A549 (cell line): ENCODE measurements around the gene CLCA2. TPM values are rescaled to one million over a fixed set of nuclear protein-coding genes. Genes with fewer than 3 reads are reported as not detected.
A peak's percentile ranks its signal among the peaks of the same experiment; 100 is the strongest.

Experiments
- ATAC-seq, 2 experiments: fragments of 200-7000 bp in 1 of 2; fragments of >200 bp in 1 of 2; cut with Nextera tagmentation in 1 of 2; cut with Tn5 transposase in 1 of 2; 3 replicates each; pipeline versions ENCODE4 v1.8.0 to v1.9.1; 2018 to 2020; ENCODE audit warnings: mild to moderate bottlenecking in 1 of 2, moderate library complexity in 1 of 2
- CTCF ChIA-PET: fragments of 300-600 bp; sonication (Branson Sonifier 250); formaldehyde crosslinking; extraction: SDS; loops from one replicate; lab custom pipeline; 2021; ENCODE audit warnings: antibody characterized with exemption, inconsistent platforms; lab: Yijun Ruan, JAX
- POLR2A ChIA-PET: fragments of 350-600 bp; formaldehyde crosslinking; extraction: SDS; loops from one replicate; lab custom pipeline; 2021; ENCODE audit warnings: antibody characterized with exemption, inconsistent platforms; lab: Yijun Ruan, JAX
- DNase-seq, 2 experiments: peaks; one replicate each; pipeline versions ENCODE4 v3.0.0 to v3.0.0-alpha.2; 2011 to 2016; ENCODE audit warnings: low read depth in 1 of 2, low spot score in 1 of 2
- FAIRE-seq: peaks from 2 replicates; lab custom pipeline; 2011; peaks lifted over from hg19 to GRCh38; lab: Jason Lieb, UNC
- H3K27ac ChIP-seq, 2 experiments: fragments of >200 bp; sonication (Bioruptor Twin); formaldehyde crosslinking; 3 replicates each; pipeline ENCODE4 v1.5.1; 2016 to 2017
- H3K4me1 ChIP-seq: fragments of >200 bp; sonication (Bioruptor Twin); formaldehyde crosslinking; 3 replicates; pipeline ENCODE4 v1.6.1; 2016
- H3K4me2 ChIP-seq: fragments of >200 bp; sonication (Bioruptor Twin); formaldehyde crosslinking; 3 replicates; pipeline ENCODE4 v1.6.1; 2016
- H3K4me3 ChIP-seq: fragments of >200 bp; sonication (Bioruptor Twin); formaldehyde crosslinking; 3 replicates; pipeline ENCODE4 v1.5.1; 2016
- H3K9me3 ChIP-seq: fragments of >200 bp; sonication (Bioruptor Twin); formaldehyde crosslinking; 3 replicates; pipeline ENCODE4 v1.6.1; 2016
- E2F6 ChIP-seq: IDR thresholded peaks from 2 replicates; pipeline ENCODE4 v1.6.1; 2012; ENCODE audit warnings: low read depth, borderline replicate concordance
- EHF ChIP-seq: fragments of 250-450 bp; sonication (Bioruptor Pico); IDR thresholded peaks from 2 replicates; pipeline ENCODE4 v1.5.0; 2020; ENCODE audit warnings: mild to moderate bottlenecking
- EHMT2 ChIP-seq: fragments of 200-600 bp; sonication (generic); IDR thresholded peaks from 2 replicates; pipeline ENCODE4 v1.6.1; 2016; ENCODE audit warnings: antibody characterized with exemption, low read depth, mild to moderate bottlenecking, moderate library complexity
- GATA3 ChIP-seq: IDR thresholded peaks from 2 replicates; pipeline ENCODE4 v1.6.1; 2012; ENCODE audit warnings: borderline replicate concordance
- HES2 ChIP-seq: fragments of >200 bp; sonication (Bioruptor Twin); formaldehyde crosslinking; IDR thresholded peaks from 2 replicates; pipeline ENCODE4 v1.6.1; 2016
- HOXA7 ChIP-seq: fragments of 250-450 bp; sonication (Bioruptor Pico); IDR thresholded peaks from 2 replicates; pipeline ENCODE4 v1.5.0; 2020; ENCODE audit warnings: mild to moderate bottlenecking, moderate library complexity
- HOXB13 ChIP-seq: fragments of 250-450 bp; sonication (Bioruptor Pico); IDR thresholded peaks from 2 replicates; pipeline ENCODE4 v1.5.0; 2020; ENCODE audit warnings: low read depth, mild to moderate bottlenecking, moderate library complexity
- JUN ChIP-seq, 2 experiments: fragments of >200 bp; sonication (Bioruptor Twin); formaldehyde crosslinking; IDR thresholded peaks; 2 replicates in 1 of 2; 3 replicates in 1 of 2; pipeline ENCODE4 v1.6.1; 2016 to 2017
- KDM1A ChIP-seq: fragments of 200-600 bp; sonication (generic); IDR thresholded peaks from 2 replicates; pipeline ENCODE4 v1.6.1; 2016; ENCODE audit warnings: low read depth, mild to moderate bottlenecking
- KDM5A ChIP-seq: fragments of 200-600 bp; sonication (generic); IDR thresholded peaks from 2 replicates; pipeline ENCODE4 v1.6.1; 2016; ENCODE audit warnings: antibody characterized with exemption, mild to moderate bottlenecking
- MAFK ChIP-seq: fragments of 450-650 bp; IDR thresholded peaks from 2 replicates; pipeline ENCODE4 v1.6.1; 2014; ENCODE audit not compliant: partially characterized antibody
- MAZ ChIP-seq: fragments of 150-350 bp; IDR thresholded peaks from 2 replicates; pipeline ENCODE4 v1.6.1; 2014; ENCODE audit warnings: antibody characterized with exemption, low read depth, low read length, borderline replicate concordance
- PHF8 ChIP-seq: fragments of 200-600 bp; sonication (generic); IDR thresholded peaks from 2 replicates; pipeline ENCODE4 v1.6.1; 2016; ENCODE audit warnings: low read depth, mild to moderate bottlenecking, antibody characterized with exemption, moderate library complexity, borderline replicate concordance
- RAD21 ChIP-seq, 2 experiments: fragments of >200 bp in 1 of 2; sonication (Bioruptor Twin) in 1 of 2; formaldehyde crosslinking in 1 of 2; IDR thresholded peaks in 1 of 2; conservative IDR thresholded peaks in 1 of 2; 2 replicates in 1 of 2; 3 replicates in 1 of 2; pipeline ENCODE4 v1.6.1; 2012 to 2018; ENCODE audit warnings: inconsistent platforms in 1 of 2
- RCOR1 ChIP-seq: fragments of 150-350 bp; IDR thresholded peaks from 2 replicates; pipeline ENCODE4 v1.6.1; 2014; ENCODE audit warnings: antibody characterized with exemption, low read length, low read depth
- SREBF2 ChIP-seq: fragments of 450-650 bp; IDR thresholded peaks from 2 replicates; pipeline ENCODE4 v1.6.1; 2014; ENCODE audit warnings: mild to moderate bottlenecking, moderate library complexity
- TFCP2L1 ChIP-seq: fragments of 250-450 bp; sonication (Bioruptor Pico); IDR thresholded peaks from 2 replicates; pipeline ENCODE4 v1.5.0; 2021; ENCODE audit warnings: mild to moderate bottlenecking
- TP53 ChIP-seq: fragments of 250-450 bp; sonication (Bioruptor Pico); IDR thresholded peaks from 2 replicates; pipeline ENCODE4 v1.5.0; 2021; ENCODE audit warnings: mild to moderate bottlenecking, moderate library complexity
- ZFP36 ChIP-seq: fragments of 450-650 bp; IDR thresholded peaks from 2 replicates; pipeline ENCODE4 v1.6.1; 2014; ENCODE audit warnings: borderline replicate concordance; ENCODE audit not compliant: partially characterized antibody
- WGBS: methylation state at CpG from one replicate; pipeline ENCODE4 v1.1.6; 2017; ENCODE audit errors: missing lambda C conversion rate; 5-methylcytosine and 5-hydroxymethylcytosine counted together
- polyA plus RNA-seq, 4 experiments: library from polyadenylated mRNA; depleted of rRNA in 3 of 4; stranded (reverse); fragments of >200 nt; fragmentation: RNase III in 1 of 4; extraction: RNeasy Plus Mini Kit Qiagen cat#74134 plus additional on column Dnase treatment in 1 of 4; gene quantifications; 2 replicates in 3 of 4; 3 replicates in 1 of 4; pipeline ENCODE4 v1.2.3, GENCODE V29; 2011 to 2017
- TF ChIP-seq, protein P1 (sequence below): fragments of 200-600 bp; sonication (generic); IDR thresholded peaks from 2 replicates; pipeline ENCODE4 v1.6.1; 2016; ENCODE audit warnings: antibody characterized with exemption, mild to moderate bottlenecking, moderate library complexity
- TF ChIP-seq, protein P2 (sequence below): fragments of 450-650 bp; IDR thresholded peaks from 2 replicates; pipeline ENCODE4 v1.6.1; 2014; ENCODE audit warnings: antibody characterized with exemption
- TF ChIP-seq, protein P3 (sequence below): fragments of >200 bp; sonication (Bioruptor Twin); formaldehyde crosslinking; IDR thresholded peaks from 3 replicates; pipeline ENCODE4 v1.6.1; 2016

CLCA2 gene
- polyA plus RNA-seq, 2 of the 4 experiments (the other 2 are of a cell fraction): 0.05 TPM; not detected in 1

DNA sequence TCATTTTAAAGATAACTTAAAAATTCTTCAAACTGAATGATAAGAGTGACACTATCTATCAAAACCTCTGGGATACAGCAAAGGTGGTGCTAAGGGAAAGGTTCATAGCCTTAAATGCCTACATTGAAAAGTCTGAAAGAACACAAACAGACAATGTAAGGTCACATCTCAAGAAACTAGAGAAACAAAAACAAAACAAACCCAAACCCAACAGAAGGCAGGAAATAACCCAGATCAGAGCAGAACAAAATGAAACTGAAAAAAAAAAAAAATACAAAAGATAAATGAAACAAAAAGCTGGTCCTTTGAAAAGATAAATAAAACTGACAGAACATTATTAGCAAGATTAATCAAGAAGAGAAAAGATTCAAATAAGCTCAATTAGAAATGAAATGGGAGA, 34.7 kb upstream of the CLCA2 start:
- Histone ChIP-seq H3K4me1 (peaks cover 13% of the 10 kb centered on the region; the same call in 1 of the 3 replicates), H3K4me2 (no peak overlapping the region), H3K9me3 (no peaks in the 10 kb centered on the region), H3K27ac (no peak overlapping the region), H3K4me3 (no peak overlapping the region)
- CTCF ChIA-PET: interaction anchor here (0.7 kb wide), 1 partner anchor 13 kb away, joined by 5 read pairs; no protein-coding TSS in a partner anchor
- DNase-seq (no peak), ATAC-seq (no peak), FAIRE-seq (no peak)
- TF ChIP-seq MAZ: no peak
- TF ChIP-seq, protein P1, sequence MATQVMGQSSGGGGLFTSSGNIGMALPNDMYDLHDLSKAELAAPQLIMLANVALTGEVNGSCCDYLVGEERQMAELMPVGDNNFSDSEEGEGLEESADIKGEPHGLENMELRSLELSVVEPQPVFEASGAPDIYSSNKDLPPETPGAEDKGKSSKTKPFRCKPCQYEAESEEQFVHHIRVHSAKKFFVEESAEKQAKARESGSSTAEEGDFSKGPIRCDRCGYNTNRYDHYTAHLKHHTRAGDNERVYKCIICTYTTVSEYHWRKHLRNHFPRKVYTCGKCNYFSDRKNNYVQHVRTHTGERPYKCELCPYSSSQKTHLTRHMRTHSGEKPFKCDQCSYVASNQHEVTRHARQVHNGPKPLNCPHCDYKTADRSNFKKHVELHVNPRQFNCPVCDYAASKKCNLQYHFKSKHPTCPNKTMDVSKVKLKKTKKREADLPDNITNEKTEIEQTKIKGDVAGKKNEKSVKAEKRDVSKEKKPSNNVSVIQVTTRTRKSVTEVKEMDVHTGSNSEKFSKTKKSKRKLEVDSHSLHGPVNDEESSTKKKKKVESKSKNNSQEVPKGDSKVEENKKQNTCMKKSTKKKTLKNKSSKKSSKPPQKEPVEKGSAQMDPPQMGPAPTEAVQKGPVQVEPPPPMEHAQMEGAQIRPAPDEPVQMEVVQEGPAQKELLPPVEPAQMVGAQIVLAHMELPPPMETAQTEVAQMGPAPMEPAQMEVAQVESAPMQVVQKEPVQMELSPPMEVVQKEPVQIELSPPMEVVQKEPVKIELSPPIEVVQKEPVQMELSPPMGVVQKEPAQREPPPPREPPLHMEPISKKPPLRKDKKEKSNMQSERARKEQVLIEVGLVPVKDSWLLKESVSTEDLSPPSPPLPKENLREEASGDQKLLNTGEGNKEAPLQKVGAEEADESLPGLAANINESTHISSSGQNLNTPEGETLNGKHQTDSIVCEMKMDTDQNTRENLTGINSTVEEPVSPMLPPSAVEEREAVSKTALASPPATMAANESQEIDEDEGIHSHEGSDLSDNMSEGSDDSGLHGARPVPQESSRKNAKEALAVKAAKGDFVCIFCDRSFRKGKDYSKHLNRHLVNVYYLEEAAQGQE: no peak
- no peak for TF ChIP-seq EHMT2
- TF ChIP-seq, protein P2, sequence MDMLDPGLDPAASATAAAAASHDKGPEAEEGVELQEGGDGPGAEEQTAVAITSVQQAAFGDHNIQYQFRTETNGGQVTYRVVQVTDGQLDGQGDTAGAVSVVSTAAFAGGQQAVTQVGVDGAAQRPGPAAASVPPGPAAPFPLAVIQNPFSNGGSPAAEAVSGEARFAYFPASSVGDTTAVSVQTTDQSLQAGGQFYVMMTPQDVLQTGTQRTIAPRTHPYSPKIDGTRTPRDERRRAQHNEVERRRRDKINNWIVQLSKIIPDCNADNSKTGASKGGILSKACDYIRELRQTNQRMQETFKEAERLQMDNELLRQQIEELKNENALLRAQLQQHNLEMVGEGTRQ: no peak
- TF ChIP-seq HOXB13 (CRISPR knock-in tag): no peak
- no peak for TF ChIP-seq KDM1A
- no peak for TF ChIP-seq KDM5A
- TF ChIP-seq, protein P3, sequence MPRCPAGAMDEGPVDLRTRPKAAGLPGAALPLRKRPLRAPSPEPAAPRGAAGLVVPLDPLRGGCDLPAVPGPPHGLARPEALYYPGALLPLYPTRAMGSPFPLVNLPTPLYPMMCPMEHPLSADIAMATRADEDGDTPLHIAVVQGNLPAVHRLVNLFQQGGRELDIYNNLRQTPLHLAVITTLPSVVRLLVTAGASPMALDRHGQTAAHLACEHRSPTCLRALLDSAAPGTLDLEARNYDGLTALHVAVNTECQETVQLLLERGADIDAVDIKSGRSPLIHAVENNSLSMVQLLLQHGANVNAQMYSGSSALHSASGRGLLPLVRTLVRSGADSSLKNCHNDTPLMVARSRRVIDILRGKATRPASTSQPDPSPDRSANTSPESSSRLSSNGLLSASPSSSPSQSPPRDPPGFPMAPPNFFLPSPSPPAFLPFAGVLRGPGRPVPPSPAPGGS: no peak
- TF ChIP-seq ZFP36: no peak
- TF ChIP-seq RCOR1: no peak
- no peak for TF ChIP-seq RAD21 (conservative IDR thresholded peaks at IDR 0.05 in 1 of 2, IDR thresholded peaks at IDR 0.05 in 1 of 2)
- TF ChIP-seq E2F6: no peak
- no peak for TF ChIP-seq HES2
- TF ChIP-seq MAFK: no peak
- TF ChIP-seq, all 56 proteins: peak for 0
- POLR2A ChIA-PET: no interaction called here

- ATAC-seq (no peak), FAIRE-seq (no peak), DNase-seq (no peak)
- H3K9me3 ChIP-seq: no peaks in the 10 kb centered on the region
- peak overlapping the region; percentile 64; the same call in 2 of the 3 replicates for H3K4me2 ChIP-seq
- WGBS: 100% methylated on average over 2 of the region's 2 CpGs
- TF ChIP-seq GATA3 (no peak), SREBF2 (no peak), PHF8 (no peak), HOXA7 (CRISPR knock-in tag) (no peak), TP53 (CRISPR knock-in tag) (no peak), KDM1A (no peak), TFCP2L1 (CRISPR knock-in tag) (no peak), EHF (CRISPR knock-in tag) (no peak), HES2 (no peak), JUN (IDR thresholded peaks at IDR 0.05) (no peak)
- 0 out of 3 replicates have a peak, but pooled peaks cover 3% of the 10 kb centered on the region for H3K4me1 ChIP-seq
- CTCF ChIA-PET: interaction anchor here (1.7 kb wide), 1 partner anchor 14 kb away, joined by 5 read pairs; no protein-coding TSS in a partner anchor
- H3K4me3 ChIP-seq: no peak overlapping the region
- POLR2A ChIA-PET: no interaction called here
- no peak overlapping the region for H3K27ac ChIP-seq
These were observed 29.6 kb upstream of the CLCA2 start for GRCh38 chr1:86394416-86394815.
